Esophagus squamous epithelium (tissue), 5 donors: ENCODE measurements around the gene CCNY. TPM values are rescaled to one million over a fixed set of nuclear protein-coding genes. Genes with fewer than 3 reads are reported as not detected.

ENCODE experiments used
- DNase-seq: peaks from one replicate; lab custom pipeline; 2025; lab: John Stamatoyannopoulos, UW
- H3K27ac ChIP-seq, 4 donors: fragments of 200-600 bp; sonication (generic); one replicate each; pipeline ENCODE4 v1.5.1; 2016 to 2019; ENCODE audit warnings: mild to moderate bottlenecking in 1 of 4
- H3K27me3 ChIP-seq, 4 donors: fragments of 200-600 bp; sonication (generic); 1 replicate in 3 of 4; 2 replicates in 1 of 4; pipeline versions ENCODE4 v1.5.1 to v1.6.0; 2017 to 2021; ENCODE audit warnings: antibody characterized with exemption in 1 of 4
- H3K36me3 ChIP-seq, 3 donors: fragments of 200-600 bp; sonication (generic); one replicate each; pipeline ENCODE4 v1.5.1; 2016 to 2019
- H3K4me1 ChIP-seq, 3 donors: fragments of 200-600 bp; sonication (generic); one replicate each; pipeline ENCODE4 v1.5.1; 2017 to 2019
- H3K4me3 ChIP-seq, 4 donors: fragments of 200-600 bp; sonication (generic); 1 replicate in 3 of 4; 2 replicates in 1 of 4; pipeline ENCODE4 v1.5.1; 2016 to 2019; ENCODE audit warnings: mild to moderate bottlenecking in 2 of 4, moderate library complexity in 1 of 4
- H3K9me3 ChIP-seq, 3 donors: fragments of 200-600 bp; sonication (generic); one replicate each; pipeline ENCODE4 v1.5.1; 2016 to 2019
- POLR2A ChIP-seq, 4 donors: fragments of 450-650 bp; IDR thresholded peaks; one replicate each; pipeline ENCODE4 v1.6.1; 2017; ENCODE audit warnings: antibody characterized with exemption in 4 of 4, mild to moderate bottlenecking in 4 of 4, moderate library complexity in 3 of 4
- WGBS, 2 donors: methylation state at CpG; one replicate each; pipeline ENCODE4 v1.1.5; 2018; 5-methylcytosine and 5-hydroxymethylcytosine counted together
- intact Hi-C: fragments of 100-400 bp; cut with DNase I; formaldehyde crosslinking; loops from one replicate; pipeline ENCODE4 v1.15.0; 2022
- total RNA-seq, 4 donors: library from RNA; depleted of rRNA; stranded (reverse); fragments of >200 nt; gene quantifications; one replicate each; pipeline ENCODE4 v1.1.0, GENCODE V29; 2016
- TF ChIP-seq, protein P1 (sequence below), 6 experiments: fragments of 450-650 bp in 4 of 6; fragments of 200-600 bp in 2 of 6; sonication (generic) in 2 of 6; IDR thresholded peaks; one replicate each; pipeline ENCODE4 v1.5.1; 2016 to 2019; ENCODE audit warnings: antibody characterized with exemption in 6 of 6, mild to moderate bottlenecking in 4 of 6, moderate library complexity in 4 of 6
- donor health status: DM: yes; HTN: yes; CAD: no.

Gene CCNY
- total RNA-seq, 4 donors from 2014 or later = 24.1 to 41.5 (median 30.4) TPM

DNA sequence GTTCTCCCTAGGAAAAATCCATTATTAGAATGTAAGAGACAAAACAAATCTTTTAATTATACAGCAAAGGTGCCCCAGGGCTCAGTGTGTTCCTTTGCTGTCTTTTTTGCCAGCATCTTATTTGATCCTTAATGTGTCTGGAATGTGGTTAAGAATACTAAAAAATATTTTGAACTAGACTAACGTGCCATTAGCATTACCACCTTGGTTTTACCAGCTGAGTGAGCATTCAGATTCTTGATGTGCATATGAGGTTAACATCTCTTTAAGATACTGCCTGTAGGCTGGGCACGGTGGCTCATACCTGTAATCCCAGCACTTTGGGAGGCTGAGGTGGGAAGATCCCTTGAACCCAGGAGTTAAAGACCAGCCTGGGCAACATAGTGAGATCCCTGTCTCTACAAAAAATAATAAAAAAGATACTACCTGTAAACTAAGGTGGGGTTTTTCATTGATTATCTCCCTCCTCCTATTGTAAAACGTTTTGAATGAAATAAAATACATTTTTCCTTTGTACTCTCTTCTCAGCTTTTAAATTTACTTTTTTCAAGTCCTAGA lies 96.6 kb downstream of the CCNY start:
- Histone ChIP-seq H3K27ac (no peak overlapping the region), H3K27me3 (no peaks in the 10 kb centered on the region), H3K4me1 (peaks cover 0 to 8% (median 0%) of the 10 kb centered on the region in 3 donors), H3K36me3 (no peaks in the 10 kb centered on the region), H3K4me3 (no peak overlapping the region), H3K9me3 (no peaks in the 10 kb centered on the region)
- intact Hi-C loops = no loop called here
- no peak for DNase-seq
- 57 to 61% methylated on average over 3 of the region's 3 CpGs for WGBS, 2 donors
- no peak for TF ChIP-seq POLR2A (IDR thresholded peaks at IDR 0.05)
- TF ChIP-seq, protein P1, sequence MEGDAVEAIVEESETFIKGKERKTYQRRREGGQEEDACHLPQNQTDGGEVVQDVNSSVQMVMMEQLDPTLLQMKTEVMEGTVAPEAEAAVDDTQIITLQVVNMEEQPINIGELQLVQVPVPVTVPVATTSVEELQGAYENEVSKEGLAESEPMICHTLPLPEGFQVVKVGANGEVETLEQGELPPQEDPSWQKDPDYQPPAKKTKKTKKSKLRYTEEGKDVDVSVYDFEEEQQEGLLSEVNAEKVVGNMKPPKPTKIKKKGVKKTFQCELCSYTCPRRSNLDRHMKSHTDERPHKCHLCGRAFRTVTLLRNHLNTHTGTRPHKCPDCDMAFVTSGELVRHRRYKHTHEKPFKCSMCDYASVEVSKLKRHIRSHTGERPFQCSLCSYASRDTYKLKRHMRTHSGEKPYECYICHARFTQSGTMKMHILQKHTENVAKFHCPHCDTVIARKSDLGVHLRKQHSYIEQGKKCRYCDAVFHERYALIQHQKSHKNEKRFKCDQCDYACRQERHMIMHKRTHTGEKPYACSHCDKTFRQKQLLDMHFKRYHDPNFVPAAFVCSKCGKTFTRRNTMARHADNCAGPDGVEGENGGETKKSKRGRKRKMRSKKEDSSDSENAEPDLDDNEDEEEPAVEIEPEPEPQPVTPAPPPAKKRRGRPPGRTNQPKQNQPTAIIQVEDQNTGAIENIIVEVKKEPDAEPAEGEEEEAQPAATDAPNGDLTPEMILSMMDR (IDR thresholded peaks at IDR 0.05) = no peak

DNA sequence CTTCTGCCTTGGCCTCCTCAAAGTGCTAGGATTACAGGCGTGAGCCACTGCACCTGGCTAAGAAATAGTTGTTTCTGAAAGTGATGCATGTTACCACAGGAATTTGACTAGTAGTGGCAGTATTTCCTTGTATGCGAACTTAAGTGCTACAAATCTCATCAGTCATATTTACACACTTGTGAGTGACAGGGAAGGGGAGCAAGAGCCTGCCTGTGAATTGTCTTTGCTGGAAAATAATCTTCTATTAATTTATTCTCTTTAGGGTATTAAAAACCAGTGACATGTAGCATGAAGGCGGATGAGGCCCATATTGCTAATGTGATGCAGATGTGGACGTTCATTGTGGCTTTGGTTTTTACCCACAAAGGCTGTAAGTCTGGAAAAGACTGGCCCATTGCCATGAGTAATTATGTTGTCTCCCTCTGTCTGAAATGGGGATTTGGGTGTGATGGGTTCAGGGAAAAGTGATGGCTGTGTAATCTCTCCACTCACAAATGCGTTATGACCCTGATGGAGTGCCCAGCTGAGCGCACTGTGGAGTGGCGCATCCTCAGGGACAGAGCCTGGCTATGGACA lies 97.6 kb downstream of the CCNY start:
- intact Hi-C loops = no loop called here
- no peak for DNase-seq
- H3K4me1 ChIP-seq = peaks cover 0 to 8% (median 0%) of the 10 kb centered on the region in 3 donors
- no peaks in the 10 kb centered on the region for H3K27me3 ChIP-seq
- H3K9me3 ChIP-seq = no peaks in the 10 kb centered on the region
- 57 to 60% methylated on average over 7 of the region's 7 CpGs for WGBS, 2 donors
- no peak overlapping the region for H3K4me3 ChIP-seq
- H3K36me3 ChIP-seq = no peaks in the 10 kb centered on the region
- no peak overlapping the region for H3K27ac ChIP-seq
- no peak for TF ChIP-seq POLR2A (IDR thresholded peaks at IDR 0.05)
- TF ChIP-seq, protein P1 (IDR thresholded peaks at IDR 0.05) = no peak

DNA sequence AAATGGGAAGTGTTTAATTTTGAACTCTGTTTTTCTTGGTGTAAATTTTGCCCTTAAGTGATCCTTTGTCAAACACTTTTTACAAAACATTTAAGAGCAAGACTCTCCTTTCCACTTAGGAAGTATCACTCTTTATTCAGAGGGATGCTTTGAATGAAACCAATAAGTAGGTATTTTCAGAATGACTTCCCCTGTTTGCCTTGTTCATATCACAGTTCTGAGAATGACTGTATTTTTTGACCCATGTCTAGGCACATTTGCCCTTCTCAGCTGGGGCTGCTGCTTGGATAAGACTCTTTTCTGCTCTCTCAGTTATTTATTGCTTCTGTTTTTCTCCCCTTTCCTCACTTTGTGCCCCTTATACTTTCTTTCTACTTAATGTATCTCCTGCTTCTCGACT lies 98.2 kb downstream of the CCNY start:
- 86% methylated on average over 1 of the region's 1 CpG; no CpG with 5 or more reads in 1 of the 2 donors for WGBS, 2 donors
- H3K27ac ChIP-seq = no peak overlapping the region
- DNase-seq = no peak
- no peaks in the 10 kb centered on the region for H3K27me3 ChIP-seq
- no peak overlapping the region for H3K4me3 ChIP-seq
- no peaks in the 10 kb centered on the region for H3K36me3 ChIP-seq
- intact Hi-C loops = no loop called here
- no peaks in the 10 kb centered on the region for H3K9me3 ChIP-seq
- peaks cover 0 to 8% (median 0%) of the 10 kb centered on the region in 3 donors for H3K4me1 ChIP-seq
- no peak for TF ChIP-seq POLR2A (IDR thresholded peaks at IDR 0.05)
- TF ChIP-seq, protein P1 (IDR thresholded peaks at IDR 0.05) = no peak

DNA sequence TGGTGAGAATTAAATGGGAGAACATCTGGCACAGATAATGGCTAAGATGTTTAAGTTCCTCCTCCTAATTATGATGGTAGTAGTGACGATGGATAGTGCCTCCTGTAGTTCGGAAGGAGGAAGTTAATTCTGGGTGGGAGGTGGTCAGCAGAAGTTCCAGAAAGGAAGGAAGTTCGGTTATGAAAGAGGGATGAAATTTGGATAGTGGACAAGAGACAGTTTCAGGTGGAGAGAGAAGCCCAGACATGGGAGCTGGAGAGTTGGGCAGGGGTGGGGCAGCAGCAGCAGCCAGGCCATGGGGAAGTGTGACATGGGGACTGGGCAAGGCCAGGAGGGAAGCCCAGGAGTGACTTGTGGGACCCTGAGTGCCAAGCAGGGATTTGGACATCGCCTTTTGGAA lies 99.5 kb downstream of the CCNY start:
- Histone ChIP-seq H3K27ac (no peak overlapping the region), H3K36me3 (no peaks in the 10 kb centered on the region), H3K4me1 (peaks cover 0 to 8% (median 0%) of the 10 kb centered on the region in 3 donors), H3K9me3 (peaks cover 0 to 6% (median 4%) of the 10 kb centered on the region in 3 donors), H3K27me3 (no peaks in the 10 kb centered on the region), H3K4me3 (no peak overlapping the region)
- no peak for DNase-seq
- WGBS, 2 donors = 85 to 93% methylated on average over 3 to 4 of the region's 4 CpGs
- intact Hi-C loops = no loop called here
- no peak for TF ChIP-seq POLR2A (IDR thresholded peaks at IDR 0.05)
- TF ChIP-seq, protein P1 (IDR thresholded peaks at IDR 0.05) = no peak

DNA sequence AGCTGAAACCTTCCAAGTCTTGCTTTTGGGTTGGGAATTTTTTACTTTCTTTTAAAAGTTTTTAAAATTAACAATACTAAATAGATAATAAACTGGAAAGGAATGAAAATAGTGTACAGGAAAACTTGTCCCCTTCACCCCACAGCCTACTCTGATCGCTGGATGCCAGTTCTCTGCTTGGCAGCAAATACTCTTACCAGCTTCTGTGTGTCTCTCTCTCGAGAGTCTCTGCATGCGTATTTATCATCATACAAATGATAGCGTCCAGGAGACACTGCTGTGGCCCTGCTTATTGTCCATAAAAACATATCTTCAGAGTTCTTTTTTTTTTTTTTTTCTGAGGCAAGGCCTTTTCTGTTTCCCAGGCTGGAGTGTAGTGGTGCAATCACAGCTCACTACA lies 101.5 kb downstream of the CCNY start:
- Histone ChIP-seq H3K4me1 (peaks cover 0 to 8% (median 0%) of the 10 kb centered on the region in 3 donors), H3K9me3 (peaks cover 0 to 22% (median 9%) of the 10 kb centered on the region in 3 donors), H3K4me3 (no peak overlapping the region), H3K36me3 (peaks cover 0 to 3% (median 0%) of the 10 kb centered on the region in 3 donors), H3K27ac (no peak overlapping the region), H3K27me3 (no peaks in the 10 kb centered on the region)
- WGBS, 2 donors = 95 to 96% methylated on average over 4 of the region's 4 CpGs
- intact Hi-C loops = no loop called here
- TF ChIP-seq, protein P1 (IDR thresholded peaks at IDR 0.05) = no peak
- TF ChIP-seq POLR2A (IDR thresholded peaks at IDR 0.05) = no peak
- no peak for DNase-seq
